ENCODE results near the gene CFAP46. TPM values are rescaled to one million over a fixed set of nuclear protein-coding genes. Genes with fewer than 3 reads are reported as not detected.

CFAP46 gene
- total and polyA plus RNA-seq, 12 donors, result 0.15 to 5.5 (median 1.1) TPM; not detected in 3

- Histone ChIP-seq H3K4me1 (replicated peaks in 1 of 2) (no peaks in the 10 kb centered on the region), H3K9me3 (replicated peaks in 1 of 3) (no peaks in the 10 kb centered on the region), H3K27me3 (no peaks in the 10 kb centered on the region), H3K36me3 (replicated peaks in 1 of 2) (no peaks in the 10 kb centered on the region), H3K4me3 (no peak overlapping the region), H3K27ac (no peak overlapping the region)
- intact Hi-C loops (cut with DNase I), result no loop called here
- WGBS, 4 donors, result 41 to 88% (median 55%) methylated on average over 8 to 26 of the region's 26 CpGs
- TF ChIP-seq POLR2A (IDR thresholded peaks at IDR 0.05), result no peak
- TF ChIP-seq, protein P1, sequence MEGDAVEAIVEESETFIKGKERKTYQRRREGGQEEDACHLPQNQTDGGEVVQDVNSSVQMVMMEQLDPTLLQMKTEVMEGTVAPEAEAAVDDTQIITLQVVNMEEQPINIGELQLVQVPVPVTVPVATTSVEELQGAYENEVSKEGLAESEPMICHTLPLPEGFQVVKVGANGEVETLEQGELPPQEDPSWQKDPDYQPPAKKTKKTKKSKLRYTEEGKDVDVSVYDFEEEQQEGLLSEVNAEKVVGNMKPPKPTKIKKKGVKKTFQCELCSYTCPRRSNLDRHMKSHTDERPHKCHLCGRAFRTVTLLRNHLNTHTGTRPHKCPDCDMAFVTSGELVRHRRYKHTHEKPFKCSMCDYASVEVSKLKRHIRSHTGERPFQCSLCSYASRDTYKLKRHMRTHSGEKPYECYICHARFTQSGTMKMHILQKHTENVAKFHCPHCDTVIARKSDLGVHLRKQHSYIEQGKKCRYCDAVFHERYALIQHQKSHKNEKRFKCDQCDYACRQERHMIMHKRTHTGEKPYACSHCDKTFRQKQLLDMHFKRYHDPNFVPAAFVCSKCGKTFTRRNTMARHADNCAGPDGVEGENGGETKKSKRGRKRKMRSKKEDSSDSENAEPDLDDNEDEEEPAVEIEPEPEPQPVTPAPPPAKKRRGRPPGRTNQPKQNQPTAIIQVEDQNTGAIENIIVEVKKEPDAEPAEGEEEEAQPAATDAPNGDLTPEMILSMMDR (IDR thresholded peaks at IDR 0.05), result no peak
- no peak for DNase-seq
These were observed 42.6 kb upstream of the CFAP46 start for GRCh38 chr10:132984801-132985545.

DNA sequence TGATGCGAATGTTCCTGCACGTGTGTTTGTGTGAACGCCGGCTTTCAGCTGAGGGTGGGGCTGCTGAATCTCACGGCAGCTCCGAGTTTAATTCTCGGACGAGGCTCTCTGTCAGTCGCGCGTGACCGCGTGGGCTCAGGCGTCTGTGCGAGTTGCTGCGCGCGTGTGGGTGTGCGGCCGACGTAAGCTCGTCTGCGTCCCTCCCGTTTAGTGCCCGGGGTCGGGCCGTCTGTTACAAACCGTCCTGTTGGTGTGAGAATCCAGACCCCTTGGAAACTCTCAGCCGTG, 41.6 kb upstream of the CFAP46 start:
- intact Hi-C loops (cut with DNase I), result no loop called here
- 83 to 91% (median 87%) methylated on average over 21 to 29 of the region's 29 CpGs for WGBS, 4 donors
- TF ChIP-seq POLR2A (IDR thresholded peaks at IDR 0.05), result no peak
- TF ChIP-seq, protein P1 (IDR thresholded peaks at IDR 0.05), result no peak

DNA sequence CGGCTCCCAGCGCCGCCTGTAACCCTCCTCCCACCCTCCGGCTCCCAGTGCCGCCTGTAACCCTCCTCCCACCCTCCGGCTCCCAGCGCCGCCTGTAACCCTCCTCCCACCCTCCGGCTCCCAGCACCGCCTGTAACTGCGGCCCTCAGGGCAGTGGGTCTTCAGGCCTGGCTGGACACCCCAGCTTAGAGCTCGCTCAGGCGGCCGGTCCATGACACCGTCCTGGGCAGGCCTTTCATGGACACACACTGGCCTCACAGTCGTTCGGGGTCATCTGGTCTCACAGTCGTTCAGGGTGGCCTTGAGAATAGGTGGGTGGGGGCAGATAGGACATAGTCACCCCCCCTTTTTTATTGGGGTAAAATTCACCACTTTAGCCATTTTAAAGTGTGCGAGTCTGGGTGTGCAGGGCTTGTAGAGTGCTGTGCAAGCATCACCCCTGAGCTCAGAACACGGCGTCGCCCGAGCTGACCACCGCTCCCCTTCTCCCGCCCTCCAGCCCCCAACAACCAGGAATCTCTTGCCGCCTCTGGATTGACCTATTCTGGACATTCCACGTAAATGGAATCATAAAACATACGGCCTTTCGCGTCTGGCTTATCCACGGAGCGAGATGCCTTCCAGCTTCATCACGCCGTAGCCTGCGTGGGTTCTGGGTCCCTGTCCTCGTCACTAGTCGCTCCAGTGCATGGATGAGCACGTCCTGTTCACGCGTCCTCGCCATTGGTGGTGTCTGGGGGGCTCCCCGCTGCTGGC, 41.1 kb upstream of the CFAP46 start:
- Histone ChIP-seq H3K4me3 (no peak overlapping the region), H3K36me3 (replicated peaks in 1 of 2) (no peaks in the 10 kb centered on the region), H3K9me3 (replicated peaks in 1 of 3) (no peaks in the 10 kb centered on the region), H3K4me1 (replicated peaks in 1 of 2) (no peaks in the 10 kb centered on the region), H3K27me3 (no peaks in the 10 kb centered on the region), H3K27ac (no peak overlapping the region)
- intact Hi-C loops (cut with DNase I), result no loop called here
- TF ChIP-seq, protein P1 (IDR thresholded peaks at IDR 0.05), result no peak
- no peak for TF ChIP-seq POLR2A (IDR thresholded peaks at IDR 0.05)
- 82 to 87% (median 84%) methylated on average over 30 to 40 of the region's 42 CpGs for WGBS, 4 donors
- DNase-seq, result no peak

More for the DNA sequence above, 41.6 kb upstream of the CFAP46 start:
- H3K4me1 ChIP-seq (replicated peaks in 1 of 2), result no peaks in the 10 kb centered on the region
- no peaks in the 10 kb centered on the region for H3K27me3 ChIP-seq
- no peaks in the 10 kb centered on the region for H3K9me3 ChIP-seq (replicated peaks in 1 of 3)
- DNase-seq, result no peak
- H3K27ac ChIP-seq, result no peak overlapping the region
- H3K36me3 ChIP-seq (replicated peaks in 1 of 2), result no peaks in the 10 kb centered on the region
- H3K4me3 ChIP-seq, result no peak overlapping the region

DNA sequence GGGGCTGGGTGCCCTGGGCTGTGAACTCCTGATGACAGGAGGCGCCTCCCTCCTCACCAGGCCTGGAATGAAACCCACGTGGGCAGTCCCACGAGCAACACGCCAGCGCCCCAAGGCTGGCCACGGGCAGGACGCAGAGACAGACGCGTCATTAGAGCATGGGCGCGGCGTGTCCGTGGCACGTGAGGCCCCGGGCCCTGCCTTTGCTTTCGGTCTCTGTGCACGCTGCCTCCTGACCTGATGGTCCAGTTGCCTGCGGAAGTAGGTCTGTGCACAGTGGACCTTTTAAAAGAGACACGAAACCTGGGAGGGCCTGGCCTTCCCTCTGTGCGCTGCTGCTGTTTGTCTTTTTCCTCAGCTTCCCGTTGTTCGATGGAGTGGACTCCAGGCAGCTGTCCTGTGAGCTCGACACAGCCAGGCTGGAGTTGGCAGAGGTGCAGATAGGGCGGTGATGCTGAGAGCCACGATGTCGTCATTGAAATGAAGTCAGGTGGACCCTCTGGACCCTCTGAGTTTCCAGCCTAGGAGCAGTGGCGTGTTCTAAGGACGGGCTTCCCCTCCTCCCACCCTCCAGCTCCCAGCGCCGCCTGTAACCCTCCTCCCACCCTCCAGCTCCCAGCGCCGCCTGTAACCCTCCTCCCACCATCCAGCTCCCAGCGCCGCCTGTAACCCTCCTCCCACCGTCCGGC, 40.1 kb upstream of the CFAP46 start:
- WGBS, 4 donors, result 75 to 87% (median 82%) methylated on average over 26 to 36 of the region's 36 CpGs
- no peak overlapping the region for H3K27ac ChIP-seq
- DNase-seq, result no peak
- no peak overlapping the region for H3K4me3 ChIP-seq
- H3K4me1 ChIP-seq (replicated peaks in 1 of 2), result no peaks in the 10 kb centered on the region
- TF ChIP-seq POLR2A (IDR thresholded peaks at IDR 0.05), result no peak
- TF ChIP-seq, protein P1 (IDR thresholded peaks at IDR 0.05), result no peak
- no peaks in the 10 kb centered on the region for H3K36me3 ChIP-seq (replicated peaks in 1 of 2)
- H3K9me3 ChIP-seq (replicated peaks in 1 of 3), result no peaks in the 10 kb centered on the region
- intact Hi-C loops (cut with DNase I), result no loop called here
- no peaks in the 10 kb centered on the region for H3K27me3 ChIP-seq

Data from adrenal gland (tissue), 12 donors.